GM12891 (cell line): ENCODE data around the gene TCHP.

Experiments
- DNase-seq: peaks from one replicate; pipeline ENCODE4 v3.0.0; 2011; ENCODE audit warnings: low spot score; ENCODE audit not compliant: insufficient read length
- FAIRE-seq: peaks from 2 replicates; lab custom pipeline; 2011; peaks lifted over from hg19 to GRCh38; lab: Jason Lieb, UNC
- PAX5 ChIP-seq: IDR thresholded peaks from 2 replicates; pipeline ENCODE4 v1.6.1; 2011; ENCODE audit warnings: low read length, moderate library complexity, mild to moderate bottlenecking; ENCODE audit not compliant: insufficient read depth, severe bottlenecking
- POLR2A ChIP-seq: IDR thresholded peaks from 2 replicates; pipeline ENCODE4 v1.6.1; 2011; ENCODE audit warnings: low read depth, low read length, control low read depth
- POLR2AphosphoS5 ChIP-seq: IDR thresholded peaks from 2 replicates; pipeline ENCODE4 v1.6.1; 2011; ENCODE audit warnings: low read depth, low read length, control low read depth
- POU2F2 ChIP-seq: IDR thresholded peaks from 2 replicates; pipeline ENCODE4 v1.6.1; 2011; ENCODE audit warnings: low read depth, mild to moderate bottlenecking, control low read depth, low read length, moderate library complexity
- SPI1 ChIP-seq: IDR thresholded peaks from 2 replicates; pipeline ENCODE4 v1.6.1; 2011; ENCODE audit warnings: low read depth, low read length, control low read depth
- TAF1 ChIP-seq: IDR thresholded peaks from 2 replicates; pipeline ENCODE4 v1.6.1; 2011; ENCODE audit warnings: low read depth, low read length, control low read depth

TCHP gene

GRCh38 chr12:109932878-109933503, 32.9 kb downstream of the TCHP start:
- no peak for DNase-seq
- FAIRE-seq, result no peak
- TF ChIP-seq POLR2A (no peak), TAF1 (no peak), POLR2AphosphoS5 (no peak)

- TF ChIP-seq POLR2AphosphoS5 (no peak), POU2F2 (no peak), PAX5 (no peak), SPI1 (no peak), TAF1 (no peak), POLR2A (no peak)
- no peak for FAIRE-seq
- DNase-seq, result no peak
Observed at GRCh38 chr12:109934026-109934425, 34.0 kb downstream of the TCHP start.

- TF ChIP-seq POLR2A (no peak), SPI1 (no peak), POU2F2 (no peak), TAF1 (no peak), PAX5 (no peak), POLR2AphosphoS5 (no peak)
- DNase-seq (no peak), FAIRE-seq (no peak)
Observed at GRCh38 chr12:109937371-109937770, 37.3 kb downstream of the TCHP start.

GRCh38 chr12:109938947-109939346, 38.9 kb downstream of the TCHP start:
- TF ChIP-seq POLR2A (no peak), SPI1 (no peak), PAX5 (no peak), TAF1 (no peak), POLR2AphosphoS5 (no peak), POU2F2 (no peak)
- FAIRE-seq (no peak), DNase-seq (no peak)

GRCh38 chr12:109939504-109939903, 39.4 kb downstream of the TCHP start:
- TF ChIP-seq POU2F2, result no peak
- no peak for TF ChIP-seq POLR2AphosphoS5
- TF ChIP-seq TAF1, result no peak
- TF ChIP-seq POLR2A, result no peak
- TF ChIP-seq SPI1, result no peak
- TF ChIP-seq PAX5, result no peak
- DNase-seq, result no peak
- no peak for FAIRE-seq

GRCh38 chr12:109940339-109940923, 40.4 kb downstream of the TCHP start:
- no peak for DNase-seq
- TF ChIP-seq PAX5, result no peak
- TF ChIP-seq TAF1, result no peak
- TF ChIP-seq POU2F2, result no peak
- no peak for FAIRE-seq

- no peak for FAIRE-seq
- no peak for DNase-seq
- TF ChIP-seq POU2F2, result no peak
- TF ChIP-seq POLR2A, result no peak
- no peak for TF ChIP-seq POLR2AphosphoS5
- no peak for TF ChIP-seq SPI1
- no peak for TF ChIP-seq TAF1
- TF ChIP-seq PAX5, result no peak
Observed at GRCh38 chr12:109943811-109944210, 43.7 kb downstream of the TCHP start.

GRCh38 chr12:109944561-109945359, 44.7 kb downstream of the TCHP start:
- no peak for TF ChIP-seq TAF1
- DNase-seq, result no peak
- no peak for FAIRE-seq

- TF ChIP-seq SPI1 (no peak), TAF1 (no peak), POU2F2 (no peak), POLR2AphosphoS5 (no peak), PAX5 (no peak), POLR2A (no peak)
- FAIRE-seq, result no peak
- no peak for DNase-seq
Observed at GRCh38 chr12:109946505-109946904, 46.4 kb downstream of the TCHP start.

- DNase-seq (no peak), FAIRE-seq (no peak)
- TF ChIP-seq TAF1, result no peak
- TF ChIP-seq POLR2AphosphoS5, result no peak
- no peak for TF ChIP-seq POLR2A
- no peak for TF ChIP-seq SPI1
- no peak for TF ChIP-seq PAX5
- TF ChIP-seq POU2F2, result no peak
Observed at GRCh38 chr12:109946913-109947312, 46.8 kb downstream of the TCHP start.
